ENCODE data around the gene ACADVL.

ACADVL gene

DNA sequence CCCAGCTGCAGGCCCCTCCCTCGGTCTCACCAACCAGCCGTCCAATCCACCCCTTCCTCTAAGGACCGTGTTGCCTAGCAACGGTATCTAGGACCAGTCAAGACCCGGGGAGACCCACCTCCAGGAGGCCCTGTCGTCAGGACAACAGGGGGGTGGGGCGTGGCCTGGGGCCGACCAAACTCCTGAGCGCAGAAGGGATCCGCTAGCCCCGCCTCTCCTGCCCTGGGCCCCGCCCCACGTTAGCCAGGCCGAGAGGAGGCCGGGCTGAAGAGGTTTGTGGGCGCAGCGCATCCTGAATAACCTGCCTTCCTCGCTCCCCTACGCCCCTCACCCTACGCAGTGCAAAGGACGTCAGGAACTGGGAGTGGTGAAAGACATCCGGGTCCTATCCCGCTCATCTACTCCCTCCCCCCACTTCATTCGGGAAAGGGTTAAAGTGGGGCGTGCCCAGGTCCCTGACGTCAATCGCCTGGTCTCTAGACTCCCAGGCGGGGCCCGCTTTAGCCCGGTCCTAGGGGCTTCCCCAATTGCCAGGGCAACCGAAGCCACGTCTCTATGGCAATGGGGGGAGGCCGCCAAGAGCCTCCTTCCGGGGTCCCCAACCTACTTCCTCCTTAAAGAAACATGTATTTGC lies 14.8 kb upstream of the ACADVL start:
- peak; percentile 96 for DNase-seq
- peaks cover 1% of the 10 kb centered on the region for H3K36me3 Mint-ChIP-seq
- peak overlapping the region; percentile 85 for H3K27ac Mint-ChIP-seq
- H3K4me3 Mint-ChIP-seq, result peak overlapping the region; percentile 53
- H3K27me3 Mint-ChIP-seq, result peaks cover 30% of the 10 kb centered on the region
- CTCF ChIA-PET, result no interaction called here
- peaks cover 35% of the 10 kb centered on the region for H3K4me1 Mint-ChIP-seq
- no peaks in the 10 kb centered on the region for H3K9me3 Mint-ChIP-seq

- CTCF ChIA-PET, result interaction anchor here (1.1 kb wide), 1 partner anchor 15 kb away, joined by 3 read pairs; no protein-coding TSS in a partner anchor
- peak overlapping the region; percentile 85 for H3K27ac Mint-ChIP-seq
- peak overlapping the region; percentile 53 for H3K4me3 Mint-ChIP-seq
- H3K27me3 Mint-ChIP-seq, result peaks cover 36% of the 10 kb centered on the region
- DNase-seq, result no peak
- H3K4me1 Mint-ChIP-seq, result peaks cover 35% of the 10 kb centered on the region
- H3K9me3 Mint-ChIP-seq, result no peaks in the 10 kb centered on the region
- H3K36me3 Mint-ChIP-seq, result peaks cover 1% of the 10 kb centered on the region
Observed at GRCh38 chr17:7205561-7205960, 14.2 kb upstream of the ACADVL start.

GRCh38 chr17:7207120-7208001 lies 12.4 kb upstream of the ACADVL start:
- Mint-ChIP-seq H3K4me3 (no peak overlapping the region), H3K4me1 (peaks cover 35% of the 10 kb centered on the region), H3K27me3 (peaks cover 51% of the 10 kb centered on the region), H3K9me3 (no peaks in the 10 kb centered on the region), H3K36me3 (peaks cover 1% of the 10 kb centered on the region), H3K27ac (no peak overlapping the region)
- CTCF ChIA-PET, result no interaction called here
- DNase-seq, result no peak

- H3K9me3 Mint-ChIP-seq, result no peaks in the 10 kb centered on the region
Observed at GRCh38 chr17:7208027-7208571, 11.6 kb upstream of the ACADVL start.

DNA sequence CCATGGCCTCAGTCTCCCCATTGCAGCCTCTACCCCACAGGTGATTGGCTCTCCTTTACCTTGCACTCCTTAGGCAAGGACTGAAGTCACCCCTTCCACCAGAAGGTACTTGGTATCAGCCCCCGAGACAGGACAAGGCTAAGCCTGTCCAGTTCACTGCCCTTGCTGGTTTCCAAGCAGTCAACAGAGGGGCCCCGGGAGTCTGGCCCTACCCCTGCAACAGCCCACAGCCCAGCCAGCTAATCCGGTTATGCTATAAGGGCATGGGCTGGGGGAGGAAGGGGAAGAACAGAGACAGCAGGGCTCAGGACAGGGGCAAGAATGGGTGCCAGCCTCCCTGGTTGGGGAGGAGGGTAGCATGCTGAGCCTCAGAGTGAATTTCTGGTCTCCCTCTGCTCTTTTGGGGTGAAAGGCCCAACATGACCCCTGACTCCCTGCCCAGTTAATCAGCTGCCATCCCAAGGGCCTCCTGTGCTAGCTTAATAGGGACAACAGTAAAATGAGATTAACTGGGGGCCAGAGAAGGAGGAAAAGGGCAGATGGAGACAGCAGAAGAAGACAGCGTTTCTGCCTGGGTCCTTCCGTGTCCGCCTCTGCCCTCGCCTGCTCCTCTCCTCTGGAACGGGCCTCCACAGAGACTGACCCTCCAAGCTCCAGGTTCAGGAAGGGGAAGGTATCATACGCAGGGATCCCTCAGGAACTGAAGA lies 10.8 kb upstream of the ACADVL start:
- DNase-seq, result no peak
- H3K36me3 Mint-ChIP-seq, result peaks cover under 1% of the 10 kb centered on the region
- H3K27me3 Mint-ChIP-seq, result peaks cover 60% of the 10 kb centered on the region
- no peaks in the 10 kb centered on the region for H3K9me3 Mint-ChIP-seq
- no peak overlapping the region for H3K27ac Mint-ChIP-seq
- H3K4me3 Mint-ChIP-seq, result no peak overlapping the region
- H3K4me1 Mint-ChIP-seq, result peaks cover 37% of the 10 kb centered on the region
- CTCF ChIA-PET, result interaction anchor here (0.8 to 1.3 kb wide), 2 partner anchors 48 to 163 kb away, joined by 3 read pairs; no protein-coding TSS in a partner anchor

More at GRCh38 chr17:7208027-7208571, 11.6 kb upstream of the ACADVL start:
- Mint-ChIP-seq H3K4me3 (no peak overlapping the region), H3K27me3 (peaks cover 53% of the 10 kb centered on the region), H3K4me1 (peaks cover 34% of the 10 kb centered on the region), H3K36me3 (peaks cover 1% of the 10 kb centered on the region), H3K27ac (no peak overlapping the region)
- CTCF ChIA-PET, result no interaction called here
- DNase-seq, result no peak

GRCh38 chr17:7211491-7212273 lies 8.1 kb upstream of the ACADVL start:
- Mint-ChIP-seq H3K9me3 (no peaks in the 10 kb centered on the region), H3K4me3 (no peak overlapping the region), H3K36me3 (no peaks in the 10 kb centered on the region), H3K27me3 (peaks cover 67% of the 10 kb centered on the region), H3K27ac (no peak overlapping the region), H3K4me1 (peaks cover 38% of the 10 kb centered on the region)
- no peak for DNase-seq
- CTCF ChIA-PET, result no interaction called here

GRCh38 chr17:7213895-7214299 lies 5.8 kb upstream of the ACADVL start:
- peak overlapping the region; percentile 83 for H3K4me3 Mint-ChIP-seq
- DNase-seq, result no peak
- peaks cover 54% of the 10 kb centered on the region for H3K4me1 Mint-ChIP-seq
- CTCF ChIA-PET, result interaction anchor here (0.8 to 1.0 kb wide), 2 partner anchors 20 to 78 kb away, joined by 3 to 4 read pairs; partner anchors contain the start of gene DVL2
- H3K36me3 Mint-ChIP-seq, result no peaks in the 10 kb centered on the region
- no peaks in the 10 kb centered on the region for H3K9me3 Mint-ChIP-seq
- H3K27ac Mint-ChIP-seq, result peak overlapping the region; percentile 92
- H3K27me3 Mint-ChIP-seq, result peaks cover 55% of the 10 kb centered on the region

GRCh38 chr17:7214300-7215135 lies 5.2 kb upstream of the ACADVL start:
- DNase-seq, result peak; percentile 99
- Mint-ChIP-seq H3K4me1 (peaks cover 60% of the 10 kb centered on the region), H3K27me3 (peaks cover 52% of the 10 kb centered on the region), H3K27ac (peak overlapping the region; percentile 92), H3K9me3 (no peaks in the 10 kb centered on the region), H3K4me3 (peak overlapping the region; percentile 83), H3K36me3 (peaks cover under 1% of the 10 kb centered on the region)
- CTCF ChIA-PET, result interaction anchor here (0.8 to 1.0 kb wide), 2 partner anchors 20 to 79 kb away, joined by 3 to 4 read pairs; partner anchors contain the start of gene DVL2

- H3K36me3 Mint-ChIP-seq, result peaks cover 2% of the 10 kb centered on the region
- no peaks in the 10 kb centered on the region for H3K9me3 Mint-ChIP-seq
- peak overlapping the region; percentile 92 for H3K27ac Mint-ChIP-seq
- H3K4me3 Mint-ChIP-seq, result peak overlapping the region; percentile 83
- no peak for DNase-seq
- peaks cover 47% of the 10 kb centered on the region for H3K27me3 Mint-ChIP-seq
- peaks cover 64% of the 10 kb centered on the region for H3K4me1 Mint-ChIP-seq
- CTCF ChIA-PET, result no interaction called here
Observed at GRCh38 chr17:7215136-7215638, 4.6 kb upstream of the ACADVL start.

- Mint-ChIP-seq H3K9me3 (no peaks in the 10 kb centered on the region), H3K4me3 (peak overlapping the region; percentile 83), H3K27me3 (peaks cover 42% of the 10 kb centered on the region), H3K27ac (no peak overlapping the region), H3K36me3 (peaks cover 2% of the 10 kb centered on the region), H3K4me1 (peaks cover 70% of the 10 kb centered on the region)
- DNase-seq, result no peak
- CTCF ChIA-PET, result no interaction called here
Observed at GRCh38 chr17:7215652-7216180, 4.0 kb upstream of the ACADVL start.

- CTCF ChIA-PET, result no interaction called here
- H3K27me3 Mint-ChIP-seq, result peaks cover 36% of the 10 kb centered on the region
- H3K4me1 Mint-ChIP-seq, result peaks cover 77% of the 10 kb centered on the region
- H3K9me3 Mint-ChIP-seq, result no peaks in the 10 kb centered on the region
- H3K36me3 Mint-ChIP-seq, result peaks cover 6% of the 10 kb centered on the region
- H3K27ac Mint-ChIP-seq, result no peak overlapping the region
- DNase-seq, result no peak
- peak overlapping the region; percentile 49 for H3K4me3 Mint-ChIP-seq
Observed at GRCh38 chr17:7216242-7217112, 3.3 kb upstream of the ACADVL start.

All from activated naive CD4-positive, alpha-beta T cell treated with anti-CD3 and anti-CD28 coated beads, Interleukin-2, amount 10 ng/mL, durations not matched to agents 7 days and 5 days (primary cell).